Cerebellar cortex (tissue), 1 donor: ENCODE results near the gene ZNF366.

Experiments
- DNase-seq: peaks from one replicate; pipeline ENCODE4 v3.0.0-alpha.2; 2015; ENCODE audit warnings: low spot score

Gene ZNF366

GRCh38 chr5:72518001-72518683 is 10.9 kb upstream of the ZNF366 start:
- DNase-seq, result no peak

GRCh38 chr5:72516916-72517315 is 9.7 kb upstream of the ZNF366 start:
- DNase-seq, result no peak

GRCh38 chr5:72515211-72515610 is 8.0 kb upstream of the ZNF366 start:
- DNase-seq, result no peak

GRCh38 chr5:72512593-72512860 is 5.3 kb upstream of the ZNF366 start:
- DNase-seq, result no peak

GRCh38 chr5:72511774-72512592 is 4.8 kb upstream of the ZNF366 start:
- no peak for DNase-seq

- DNase-seq, result no peak
Measured at GRCh38 chr5:72511366-72511765, 4.2 kb upstream of the ZNF366 start.

- no peak for DNase-seq
Measured at GRCh38 chr5:72510610-72511181, 3.5 kb upstream of the ZNF366 start.

GRCh38 chr5:72509401-72509800 is 2.2 kb upstream of the ZNF366 start:
- peak; percentile 70 for DNase-seq

- no peak for DNase-seq
Measured at GRCh38 chr5:72508241-72509170, 1.3 kb upstream of the ZNF366 start.

- no peak for DNase-seq
Measured at GRCh38 chr5:72507907-72508238, 663 bp upstream of the ZNF366 start.

- DNase-seq, result no peak
Measured at GRCh38 chr5:72506158-72506549, 1.1 kb downstream of the ZNF366 start.

- no peak for DNase-seq
Measured at GRCh38 chr5:72505539-72506157, 1.6 kb downstream of the ZNF366 start.

GRCh38 chr5:72505016-72505415 is 2.2 kb downstream of the ZNF366 start:
- no peak for DNase-seq

- no peak for DNase-seq
Measured at GRCh38 chr5:72503888-72504491, 3.2 kb downstream of the ZNF366 start.

GRCh38 chr5:72501488-72501887 is 5.7 kb downstream of the ZNF366 start:
- no peak for DNase-seq

- DNase-seq, result no peak
Measured at GRCh38 chr5:72499730-72500129, 7.5 kb downstream of the ZNF366 start.

GRCh38 chr5:72499090-72499489 is 8.1 kb downstream of the ZNF366 start:
- DNase-seq, result no peak

GRCh38 chr5:72498284-72498683 is 8.9 kb downstream of the ZNF366 start:
- DNase-seq, result no peak

- no peak for DNase-seq
Measured at GRCh38 chr5:72497823-72498222, 9.4 kb downstream of the ZNF366 start.

GRCh38 chr5:72495410-72495809 is 11.8 kb downstream of the ZNF366 start:
- no peak for DNase-seq

- DNase-seq, result no peak
Measured at GRCh38 chr5:72494623-72495124, 12.5 kb downstream of the ZNF366 start.
